ENCODE data around the gene C15orf62. TPM values are rescaled to one million over a fixed set of nuclear protein-coding genes. Genes with fewer than 3 reads are reported as not detected.

C15orf62 gene
- total RNA-seq, 1 donor from 2014 or later, result not detected

DNA sequence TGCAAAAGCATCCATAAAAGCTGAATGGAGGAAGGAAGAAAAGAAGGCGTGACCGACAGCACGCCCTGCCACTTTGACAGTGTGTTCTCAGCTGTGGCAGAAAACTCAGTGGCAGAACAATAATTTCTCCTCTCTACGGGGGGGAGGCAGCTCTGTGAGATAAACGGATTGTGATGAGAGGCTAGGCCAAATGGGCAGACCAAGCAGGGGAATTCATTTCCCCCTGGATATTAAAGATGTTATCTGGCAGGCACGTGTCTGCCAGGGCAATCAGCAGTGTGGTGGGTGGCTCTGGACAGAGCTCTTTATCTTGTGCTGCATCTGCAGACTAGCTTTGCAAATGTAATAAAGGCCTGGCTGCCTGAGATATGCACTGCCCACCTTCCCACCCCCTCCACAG lies 12.8 kb upstream of the C15orf62 start:
- no peak for DNase-seq (ENCODE audit: low spot score in 2 of 2)
- Histone ChIP-seq H3K4me1 (peaks cover 0 to 12% of the 10 kb centered on the region in 2 donors), H3K27me3 (no peaks in the 10 kb centered on the region), H3K36me3 (peaks cover 5 to 11% of the 10 kb centered on the region in 2 donors), H3K27ac (no peak overlapping the region), H3K4me3 (no peak overlapping the region), H3K9me3 (no peaks in the 10 kb centered on the region)
- intact Hi-C loops (cut with DNase I), result loop anchor here (5.0 kb wide), 2 partner anchors 65 to 475 kb away; partner anchors contain the start of genes CHP1 and EXD1
- TF ChIP-seq, protein P1, sequence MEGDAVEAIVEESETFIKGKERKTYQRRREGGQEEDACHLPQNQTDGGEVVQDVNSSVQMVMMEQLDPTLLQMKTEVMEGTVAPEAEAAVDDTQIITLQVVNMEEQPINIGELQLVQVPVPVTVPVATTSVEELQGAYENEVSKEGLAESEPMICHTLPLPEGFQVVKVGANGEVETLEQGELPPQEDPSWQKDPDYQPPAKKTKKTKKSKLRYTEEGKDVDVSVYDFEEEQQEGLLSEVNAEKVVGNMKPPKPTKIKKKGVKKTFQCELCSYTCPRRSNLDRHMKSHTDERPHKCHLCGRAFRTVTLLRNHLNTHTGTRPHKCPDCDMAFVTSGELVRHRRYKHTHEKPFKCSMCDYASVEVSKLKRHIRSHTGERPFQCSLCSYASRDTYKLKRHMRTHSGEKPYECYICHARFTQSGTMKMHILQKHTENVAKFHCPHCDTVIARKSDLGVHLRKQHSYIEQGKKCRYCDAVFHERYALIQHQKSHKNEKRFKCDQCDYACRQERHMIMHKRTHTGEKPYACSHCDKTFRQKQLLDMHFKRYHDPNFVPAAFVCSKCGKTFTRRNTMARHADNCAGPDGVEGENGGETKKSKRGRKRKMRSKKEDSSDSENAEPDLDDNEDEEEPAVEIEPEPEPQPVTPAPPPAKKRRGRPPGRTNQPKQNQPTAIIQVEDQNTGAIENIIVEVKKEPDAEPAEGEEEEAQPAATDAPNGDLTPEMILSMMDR (IDR thresholded peaks at IDR 0.05), result no peak

DNA sequence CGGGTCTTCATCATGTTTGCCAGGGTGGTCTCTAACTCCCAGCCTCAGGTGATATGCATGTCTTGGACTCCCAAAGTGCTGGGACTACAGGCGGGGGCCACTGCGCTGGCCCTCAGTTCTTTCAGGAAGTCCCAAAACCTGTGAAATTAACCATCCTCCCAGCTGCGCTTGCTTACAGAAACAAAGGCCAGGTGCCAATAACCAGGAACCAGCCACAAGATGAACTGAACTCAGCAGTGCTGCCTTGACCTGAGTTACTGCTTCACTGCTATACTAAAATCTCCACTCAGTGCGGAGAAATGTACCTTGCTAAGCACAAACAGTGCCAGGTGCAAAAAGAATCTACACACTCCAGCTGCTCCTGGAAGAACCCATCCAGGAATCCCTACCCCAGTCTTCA lies 9.8 kb upstream of the C15orf62 start:
- H3K4me1 ChIP-seq, result peaks cover 5 to 7% of the 10 kb centered on the region in 2 donors
- no peak for DNase-seq (ENCODE audit: low spot score in 2 of 2)
- H3K36me3 ChIP-seq, result no peaks in the 10 kb centered on the region
- H3K9me3 ChIP-seq, result no peaks in the 10 kb centered on the region
- no peak overlapping the region for H3K27ac ChIP-seq
- intact Hi-C loops (cut with DNase I), result loop anchor here (5.0 kb wide), 2 partner anchors 68 to 472 kb away; partner anchors contain the start of genes CHP1 and EXD1
- no peak overlapping the region for H3K4me3 ChIP-seq
- no peaks in the 10 kb centered on the region for H3K27me3 ChIP-seq
- TF ChIP-seq, protein P1 (IDR thresholded peaks at IDR 0.05), result no peak

DNA sequence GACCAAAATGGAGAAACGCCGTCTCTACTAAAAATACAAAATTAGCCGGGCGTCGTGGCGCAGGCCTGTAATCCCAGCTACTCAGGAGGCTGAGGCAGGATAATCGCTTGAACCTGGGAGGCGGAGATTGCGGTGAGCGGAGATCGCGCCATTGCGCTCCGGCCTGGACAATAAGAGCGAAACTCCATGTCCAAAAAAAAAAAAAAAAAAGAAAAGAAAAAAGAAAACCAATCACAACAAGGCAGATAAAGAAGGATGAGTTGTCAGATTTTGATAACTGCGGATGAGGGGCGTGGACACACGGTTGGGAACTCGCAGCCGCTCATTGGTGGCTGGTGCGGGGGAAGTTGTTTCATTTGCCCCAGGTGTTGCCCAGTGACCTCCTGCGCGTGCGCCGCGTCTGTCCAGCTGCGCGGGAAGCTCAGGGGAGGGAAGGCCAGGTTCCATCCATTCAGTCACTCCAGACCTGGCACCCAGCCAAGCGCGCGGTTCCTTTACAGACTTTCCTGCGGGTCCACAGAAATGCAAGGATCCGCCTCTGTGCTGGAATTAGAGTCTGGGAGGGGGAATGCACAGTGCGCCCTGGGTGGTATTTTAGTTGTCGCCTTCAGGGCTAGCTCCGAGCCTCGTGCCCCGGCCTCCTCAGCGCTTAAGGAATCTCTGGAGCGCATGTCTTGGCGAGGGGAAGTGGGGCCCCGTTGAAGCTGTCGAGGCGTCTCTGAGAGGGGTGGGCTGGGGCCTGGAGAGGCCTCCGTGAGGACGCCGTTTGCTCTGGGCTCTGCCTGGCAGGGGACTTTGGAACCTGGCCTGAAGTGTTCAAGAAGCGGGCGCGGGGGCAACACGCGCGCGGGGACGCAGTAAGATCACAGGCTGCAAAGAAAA lies 6.6 kb upstream of the C15orf62 start:
- Histone ChIP-seq H3K4me1 (peaks cover 5 to 16% of the 10 kb centered on the region in 2 donors), H3K4me3 (peak overlapping the region; percentile 55 to 80), H3K9me3 (no peaks in the 10 kb centered on the region), H3K27me3 (no peaks in the 10 kb centered on the region), H3K36me3 (peaks cover 0 to 9% of the 10 kb centered on the region in 2 donors), H3K27ac (peak overlapping the region; percentile 81 to 82)
- TF ChIP-seq, protein P1 (IDR thresholded peaks at IDR 0.05), result no peak
- DNase-seq (ENCODE audit: low spot score in 2 of 2), result peak in 1 of 2 donors; percentile 83
- intact Hi-C loops (cut with DNase I), result no loop called here

DNA sequence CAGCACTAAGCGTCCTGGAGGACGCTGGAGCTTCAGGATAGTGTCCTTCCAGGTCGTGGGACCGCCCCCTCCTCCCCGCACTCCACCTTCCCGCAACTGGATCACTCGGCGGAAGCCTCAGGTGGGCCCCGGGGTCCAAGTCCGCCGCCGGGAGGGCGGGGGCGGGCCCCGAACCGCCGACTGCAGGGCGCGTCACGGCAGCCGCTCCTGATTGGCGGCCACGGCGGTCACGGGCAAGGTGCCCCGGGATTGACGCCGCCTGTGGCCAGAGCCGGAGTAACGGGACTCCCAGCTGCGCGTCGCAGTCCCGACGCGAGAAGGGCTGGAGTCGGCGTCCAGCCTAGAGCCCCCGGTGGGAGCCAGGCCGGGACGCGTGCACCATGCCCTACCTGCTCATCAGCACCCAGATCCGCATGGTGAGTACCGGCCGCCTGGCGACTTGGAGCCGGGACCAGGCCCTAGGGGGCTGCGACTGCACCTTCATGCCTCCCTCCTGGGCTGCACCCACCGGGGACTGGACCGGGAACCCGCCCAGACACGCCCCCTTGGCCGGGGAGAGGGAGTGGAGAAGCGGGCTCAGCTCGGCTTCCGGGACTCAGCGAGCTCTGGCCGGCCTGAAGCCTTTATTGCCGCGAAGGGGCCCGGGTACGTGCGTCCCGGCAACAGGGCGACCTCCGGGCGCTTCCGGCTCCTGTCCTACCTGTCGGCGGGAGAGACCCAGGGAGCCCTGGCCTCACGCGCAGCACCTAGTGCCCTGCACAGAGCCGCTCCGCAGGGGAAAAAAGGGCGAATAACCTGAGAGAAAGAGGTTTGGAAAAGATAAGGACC lies 5.8 kb upstream of the C15orf62 start, which contains the start of gene GCHFR:
Gene GCHFR (plus strand): TSS at position 268 of the 828 bp plus-strand sequence. CDS start 113 bp downstream, at position 381.
- intact Hi-C loops (cut with DNase I), result loop anchor here (1.0 kb wide), 1 partner anchor 130 kb away; the partner anchor contains the start of gene VPS18
- H3K27me3 ChIP-seq, result no peaks in the 10 kb centered on the region
- H3K36me3 ChIP-seq, result peaks cover 0 to 15% of the 10 kb centered on the region in 2 donors
- H3K9me3 ChIP-seq, result no peaks in the 10 kb centered on the region
- peak within 1 kb of the TSS; percentile 55 to 80 for H3K4me3 ChIP-seq
- peaks cover 5 to 16% of the 10 kb centered on the region in 2 donors for H3K4me1 ChIP-seq
- TF ChIP-seq, protein P1 (IDR thresholded peaks at IDR 0.05), result peak; percentile 44 to 59 (median 51)
- H3K27ac ChIP-seq, result peak within 1 kb of the TSS; percentile 81 to 82
- peak; percentile 26 to 87 for DNase-seq (ENCODE audit: low spot score in 2 of 2)

DNA sequence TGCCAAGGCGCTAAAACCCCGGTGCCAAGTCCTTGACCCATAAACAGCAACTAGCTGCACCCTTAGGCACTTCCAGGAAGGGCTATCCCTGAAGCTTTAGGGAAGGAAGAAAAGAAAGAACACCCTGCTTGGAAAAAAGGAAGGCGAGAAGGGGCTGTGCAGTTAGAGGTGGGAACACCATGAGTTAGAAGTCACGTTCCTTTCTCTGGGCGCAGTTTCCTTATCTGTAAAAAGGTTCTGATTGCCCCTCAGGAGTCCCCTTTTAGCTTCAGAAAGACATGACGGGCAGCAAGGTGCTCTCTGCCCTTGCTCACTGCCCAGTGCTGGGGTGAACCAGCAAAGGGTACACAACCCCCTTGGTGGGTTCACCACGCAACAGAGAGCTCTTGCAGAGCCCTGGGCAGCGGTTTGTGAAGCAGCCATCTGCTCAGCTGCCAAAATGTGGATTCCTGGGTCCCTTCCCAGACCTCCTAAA lies 5.1 kb upstream of the C15orf62 start:
- Histone ChIP-seq H3K9me3 (no peaks in the 10 kb centered on the region), H3K27ac (peak overlapping the region; percentile 81 to 82), H3K27me3 (no peaks in the 10 kb centered on the region), H3K4me3 (peak overlapping the region; percentile 55 to 80), H3K4me1 (peaks cover 5 to 16% of the 10 kb centered on the region in 2 donors), H3K36me3 (peaks cover 0 to 15% of the 10 kb centered on the region in 2 donors)
- no peak for DNase-seq (ENCODE audit: low spot score in 2 of 2)
- intact Hi-C loops (cut with DNase I), result loop anchor here (1.0 kb wide), 1 partner anchor 130 kb away; the partner anchor contains the start of gene VPS18
- TF ChIP-seq, protein P1 (IDR thresholded peaks at IDR 0.05), result no peak
